ENCODE data around the gene ERICH6B. TPM values are rescaled to one million over a fixed set of nuclear protein-coding genes. Genes with fewer than 3 reads are reported as not detected.

ERICH6B gene
- polyA plus RNA-seq, 4 donors, result 1.6 TPM; not detected in 3

DNA sequence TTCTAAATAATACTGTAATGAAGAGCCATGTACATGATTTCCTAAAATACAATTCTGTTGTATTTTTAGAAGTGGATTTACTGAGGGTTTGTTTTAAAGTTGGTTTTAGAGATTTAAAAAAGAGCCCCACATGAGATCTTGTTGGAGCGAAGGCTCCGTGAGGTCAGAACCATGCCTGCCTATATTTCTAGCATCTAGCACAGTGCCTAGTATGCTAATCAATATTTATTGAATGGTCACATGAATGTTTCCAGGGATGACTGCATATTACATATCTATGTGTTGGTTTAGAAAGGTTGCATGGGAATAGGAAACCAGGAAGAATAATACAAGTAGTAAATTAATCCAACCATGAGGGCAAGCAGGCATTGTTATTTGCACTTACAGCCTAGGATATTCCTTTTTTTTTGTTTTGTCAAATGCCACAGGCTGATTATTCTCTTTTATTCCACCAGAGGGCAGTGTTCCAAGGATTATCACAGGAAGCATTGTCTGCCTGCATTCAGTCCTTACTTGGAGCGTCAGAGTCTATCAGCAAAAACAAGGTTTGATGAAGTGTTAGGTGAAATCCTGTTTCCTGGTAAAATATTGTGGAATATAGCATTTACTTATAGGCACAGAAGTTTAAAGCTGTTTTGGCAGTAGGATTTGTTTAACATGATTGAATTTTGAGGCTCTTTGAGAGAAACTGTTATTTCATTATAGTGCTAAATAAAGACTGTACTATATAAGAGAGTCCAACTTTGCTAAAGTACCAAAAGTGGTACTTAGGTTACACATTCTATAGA, 104.0 kb downstream of the ERICH6B start:
- Histone ChIP-seq H3K4me1 (ENCODE audit: control insufficient read depth in 3 of 3, insufficient read depth in 2 of 3, low read depth in 1 of 3, low read length in 2 of 3) (no peaks in the 10 kb centered on the region), H3K36me3 (ENCODE audit: control insufficient read depth in 3 of 3, insufficient read depth in 2 of 3, low read depth in 1 of 3, low read length in 3 of 3) (peaks cover 10 to 30% (median 19%) of the 10 kb centered on the region in 3 donors), H3K9me3 (ENCODE audit: control insufficient read depth in 2 of 2, insufficient read depth in 1 of 2, low read depth in 1 of 2, low read length in 1 of 2) (no peaks in the 10 kb centered on the region), H3K27ac (ENCODE audit: low read depth in 1 of 3, low read length in 2 of 3) (no peak overlapping the region), H3K27me3 (ENCODE audit: control insufficient read depth in 3 of 3, insufficient read depth in 3 of 3, low read length in 3 of 3) (no peaks in the 10 kb centered on the region), H3K4me3 (ENCODE audit: low read depth in 1 of 3, low read length in 3 of 3) (no peak overlapping the region)
- WGBS, 3 donors, result 64 to 73% (median 70%) methylated on average over 3 of the region's 3 CpGs
- peak; percentile 10 for FAIRE-seq
- peak; percentile 71 to 76 for DNase-seq

GRCh38 chr13:45510672-45511071, 104.9 kb downstream of the ERICH6B start:
- 92 to 97% (median 94%) methylated on average over 3 of the region's 3 CpGs for WGBS, 3 donors

GRCh38 chr13:45508776-45509175, 106.8 kb downstream of the ERICH6B start:
- H3K4me3 ChIP-seq (ENCODE audit: low read depth in 1 of 3, low read length in 3 of 3), result no peak overlapping the region
- H3K9me3 ChIP-seq (ENCODE audit: control insufficient read depth in 2 of 2, insufficient read depth in 1 of 2, low read depth in 1 of 2, low read length in 1 of 2), result no peaks in the 10 kb centered on the region
- H3K27me3 ChIP-seq (ENCODE audit: control insufficient read depth in 3 of 3, insufficient read depth in 3 of 3, low read length in 3 of 3), result no peaks in the 10 kb centered on the region
- 85 to 90% (median 89%) methylated on average over 7 of the region's 7 CpGs for WGBS, 3 donors
- peaks cover 29 to 41% (median 32%) of the 10 kb centered on the region in 3 donors for H3K36me3 ChIP-seq (ENCODE audit: control insufficient read depth in 3 of 3, insufficient read depth in 2 of 3, low read depth in 1 of 3, low read length in 3 of 3)
- FAIRE-seq, result no peak
- H3K27ac ChIP-seq (ENCODE audit: low read depth in 1 of 3, low read length in 2 of 3), result no peak overlapping the region
- no peak for DNase-seq
- no peaks in the 10 kb centered on the region for H3K4me1 ChIP-seq (ENCODE audit: control insufficient read depth in 3 of 3, insufficient read depth in 2 of 3, low read depth in 1 of 3, low read length in 2 of 3)

More at GRCh38 chr13:45510672-45511071, 104.9 kb downstream of the ERICH6B start:
- no peak overlapping the region for H3K4me3 ChIP-seq (ENCODE audit: low read depth in 1 of 3, low read length in 3 of 3)
- DNase-seq, result no peak
- H3K36me3 ChIP-seq (ENCODE audit: control insufficient read depth in 3 of 3, insufficient read depth in 2 of 3, low read depth in 1 of 3, low read length in 3 of 3), result peaks cover 18 to 36% (median 22%) of the 10 kb centered on the region in 3 donors
- no peaks in the 10 kb centered on the region for H3K27me3 ChIP-seq (ENCODE audit: control insufficient read depth in 3 of 3, insufficient read depth in 3 of 3, low read length in 3 of 3)
- H3K4me1 ChIP-seq (ENCODE audit: control insufficient read depth in 3 of 3, insufficient read depth in 2 of 3, low read depth in 1 of 3, low read length in 2 of 3), result no peaks in the 10 kb centered on the region
- H3K9me3 ChIP-seq (ENCODE audit: control insufficient read depth in 2 of 2, insufficient read depth in 1 of 2, low read depth in 1 of 2, low read length in 1 of 2), result no peaks in the 10 kb centered on the region
- no peak for FAIRE-seq
- no peak overlapping the region for H3K27ac ChIP-seq (ENCODE audit: low read depth in 1 of 3, low read length in 2 of 3)

- no peaks in the 10 kb centered on the region for H3K27me3 ChIP-seq (ENCODE audit: control insufficient read depth in 3 of 3, insufficient read depth in 3 of 3, low read length in 3 of 3)
- no peaks in the 10 kb centered on the region for H3K4me1 ChIP-seq (ENCODE audit: control insufficient read depth in 3 of 3, insufficient read depth in 2 of 3, low read depth in 1 of 3, low read length in 2 of 3)
- FAIRE-seq (no peak), DNase-seq (no peak)
- 82 to 95% (median 90%) methylated on average over 6 of the region's 6 CpGs for WGBS, 3 donors
- H3K9me3 ChIP-seq (ENCODE audit: control insufficient read depth in 2 of 2, insufficient read depth in 1 of 2, low read depth in 1 of 2, low read length in 1 of 2), result no peaks in the 10 kb centered on the region
- no peak overlapping the region for H3K4me3 ChIP-seq (ENCODE audit: low read depth in 1 of 3, low read length in 3 of 3)
- H3K27ac ChIP-seq (ENCODE audit: low read depth in 1 of 3, low read length in 2 of 3), result no peak overlapping the region
- H3K36me3 ChIP-seq (ENCODE audit: control insufficient read depth in 3 of 3, insufficient read depth in 2 of 3, low read depth in 1 of 3, low read length in 3 of 3), result peaks cover 29 to 39% (median 33%) of the 10 kb centered on the region in 3 donors
Observed at GRCh38 chr13:45506811-45507210, 108.7 kb downstream of the ERICH6B start.

DNA sequence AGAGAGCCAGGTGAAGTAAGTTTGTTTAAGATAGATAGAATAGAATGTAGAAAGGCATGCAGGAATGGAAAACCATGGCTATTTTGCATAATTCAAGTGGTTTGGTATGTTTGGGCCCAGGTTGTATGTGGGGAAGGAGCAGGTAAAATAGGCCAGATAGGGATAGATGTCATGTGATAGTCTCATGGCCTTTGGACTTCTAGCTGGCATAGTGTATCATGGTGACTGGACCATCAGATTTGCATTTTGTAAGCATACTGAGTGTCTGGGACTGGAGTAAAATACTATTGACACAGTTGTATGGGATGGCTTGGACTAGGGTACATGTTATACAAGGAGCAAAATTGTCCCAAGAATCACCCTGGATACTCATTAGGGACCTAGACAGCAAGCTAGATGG, 111.9 kb downstream of the ERICH6B start:
- no peaks in the 10 kb centered on the region for H3K9me3 ChIP-seq (ENCODE audit: control insufficient read depth in 2 of 2, insufficient read depth in 1 of 2, low read depth in 1 of 2, low read length in 1 of 2)
- H3K27ac ChIP-seq (ENCODE audit: low read depth in 1 of 3, low read length in 2 of 3), result no peak overlapping the region
- peaks cover 28 to 34% (median 34%) of the 10 kb centered on the region in 3 donors for H3K36me3 ChIP-seq (ENCODE audit: control insufficient read depth in 3 of 3, insufficient read depth in 2 of 3, low read depth in 1 of 3, low read length in 3 of 3)
- no peak overlapping the region for H3K4me3 ChIP-seq (ENCODE audit: low read depth in 1 of 3, low read length in 3 of 3)
- H3K4me1 ChIP-seq (ENCODE audit: control insufficient read depth in 3 of 3, insufficient read depth in 2 of 3, low read depth in 1 of 3, low read length in 2 of 3), result no peaks in the 10 kb centered on the region
- DNase-seq, result peak in 1 of 2 donors; percentile 41
- FAIRE-seq, result no peak
- H3K27me3 ChIP-seq (ENCODE audit: control insufficient read depth in 3 of 3, insufficient read depth in 3 of 3, low read length in 3 of 3), result no peaks in the 10 kb centered on the region

GRCh38 chr13:45501175-45501526, 114.4 kb downstream of the ERICH6B start:
- Histone ChIP-seq H3K9me3 (ENCODE audit: control insufficient read depth in 2 of 2, insufficient read depth in 1 of 2, low read depth in 1 of 2, low read length in 1 of 2) (no peaks in the 10 kb centered on the region), H3K4me3 (ENCODE audit: low read depth in 1 of 3, low read length in 3 of 3) (no peak overlapping the region), H3K4me1 (ENCODE audit: control insufficient read depth in 3 of 3, insufficient read depth in 2 of 3, low read depth in 1 of 3, low read length in 2 of 3) (no peaks in the 10 kb centered on the region), H3K36me3 (ENCODE audit: control insufficient read depth in 3 of 3, insufficient read depth in 2 of 3, low read depth in 1 of 3, low read length in 3 of 3) (peaks cover 26 to 39% (median 36%) of the 10 kb centered on the region in 3 donors), H3K27ac (ENCODE audit: low read depth in 1 of 3, low read length in 2 of 3) (no peak overlapping the region), H3K27me3 (ENCODE audit: control insufficient read depth in 3 of 3, insufficient read depth in 3 of 3, low read length in 3 of 3) (no peaks in the 10 kb centered on the region)
- 42 to 60% (median 56%) methylated on average over 1 of the region's 1 CpG for WGBS, 3 donors
- no peak for DNase-seq
- no peak for FAIRE-seq

GRCh38 chr13:45500492-45501174, 114.9 kb downstream of the ERICH6B start:
- no peak for FAIRE-seq
- H3K27ac ChIP-seq (ENCODE audit: low read depth in 1 of 3, low read length in 2 of 3), result no peak overlapping the region
- no peak overlapping the region for H3K4me3 ChIP-seq (ENCODE audit: low read depth in 1 of 3, low read length in 3 of 3)
- H3K27me3 ChIP-seq (ENCODE audit: control insufficient read depth in 3 of 3, insufficient read depth in 3 of 3, low read length in 3 of 3), result no peaks in the 10 kb centered on the region
- H3K9me3 ChIP-seq (ENCODE audit: control insufficient read depth in 2 of 2, insufficient read depth in 1 of 2, low read depth in 1 of 2, low read length in 1 of 2), result no peaks in the 10 kb centered on the region
- no peak for DNase-seq
- peaks cover 21 to 36% (median 31%) of the 10 kb centered on the region in 3 donors for H3K36me3 ChIP-seq (ENCODE audit: control insufficient read depth in 3 of 3, insufficient read depth in 2 of 3, low read depth in 1 of 3, low read length in 3 of 3)
- 74 to 83% (median 78%) methylated on average over 4 of the region's 4 CpGs for WGBS, 3 donors
- H3K4me1 ChIP-seq (ENCODE audit: control insufficient read depth in 3 of 3, insufficient read depth in 2 of 3, low read depth in 1 of 3, low read length in 2 of 3), result no peaks in the 10 kb centered on the region

DNA sequence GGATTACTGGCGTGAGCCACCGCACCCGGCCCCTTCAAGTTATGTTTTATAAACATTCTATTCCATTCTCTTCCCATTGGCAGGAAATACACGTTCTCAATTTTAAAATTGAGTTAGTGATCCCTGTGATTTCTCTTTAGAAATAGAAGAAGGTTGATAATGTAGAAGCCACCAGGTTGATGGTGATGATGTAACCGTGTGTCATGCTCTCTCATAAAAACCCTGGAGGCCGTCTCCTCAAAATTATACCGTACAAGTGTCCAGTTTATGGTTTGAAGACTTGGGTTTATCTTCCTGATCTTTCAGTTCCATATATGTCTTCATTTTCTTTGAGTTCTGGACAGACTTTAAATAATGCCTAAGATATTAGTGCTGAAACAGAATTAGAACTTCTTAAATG, 118.6 kb downstream of the ERICH6B start:
- no peak overlapping the region for H3K4me3 ChIP-seq (ENCODE audit: low read depth in 1 of 3, low read length in 3 of 3)
- WGBS, 3 donors, result 83 to 90% (median 84%) methylated on average over 7 of the region's 7 CpGs
- no peaks in the 10 kb centered on the region for H3K27me3 ChIP-seq (ENCODE audit: control insufficient read depth in 3 of 3, insufficient read depth in 3 of 3, low read length in 3 of 3)
- H3K9me3 ChIP-seq (ENCODE audit: control insufficient read depth in 2 of 2, insufficient read depth in 1 of 2, low read depth in 1 of 2, low read length in 1 of 2), result no peaks in the 10 kb centered on the region
- no peak for DNase-seq
- H3K27ac ChIP-seq (ENCODE audit: low read depth in 1 of 3, low read length in 2 of 3), result no peak overlapping the region
- no peak for FAIRE-seq
- no peaks in the 10 kb centered on the region for H3K4me1 ChIP-seq (ENCODE audit: control insufficient read depth in 3 of 3, insufficient read depth in 2 of 3, low read depth in 1 of 3, low read length in 2 of 3)
- H3K36me3 ChIP-seq (ENCODE audit: control insufficient read depth in 3 of 3, insufficient read depth in 2 of 3, low read depth in 1 of 3, low read length in 3 of 3), result peaks cover 16 to 34% (median 18%) of the 10 kb centered on the region in 3 donors

Data from small intestine (tissue), 7 donors.